Measurements from ENCODE around the gene ERN1.

Gene ERN1

DNA sequence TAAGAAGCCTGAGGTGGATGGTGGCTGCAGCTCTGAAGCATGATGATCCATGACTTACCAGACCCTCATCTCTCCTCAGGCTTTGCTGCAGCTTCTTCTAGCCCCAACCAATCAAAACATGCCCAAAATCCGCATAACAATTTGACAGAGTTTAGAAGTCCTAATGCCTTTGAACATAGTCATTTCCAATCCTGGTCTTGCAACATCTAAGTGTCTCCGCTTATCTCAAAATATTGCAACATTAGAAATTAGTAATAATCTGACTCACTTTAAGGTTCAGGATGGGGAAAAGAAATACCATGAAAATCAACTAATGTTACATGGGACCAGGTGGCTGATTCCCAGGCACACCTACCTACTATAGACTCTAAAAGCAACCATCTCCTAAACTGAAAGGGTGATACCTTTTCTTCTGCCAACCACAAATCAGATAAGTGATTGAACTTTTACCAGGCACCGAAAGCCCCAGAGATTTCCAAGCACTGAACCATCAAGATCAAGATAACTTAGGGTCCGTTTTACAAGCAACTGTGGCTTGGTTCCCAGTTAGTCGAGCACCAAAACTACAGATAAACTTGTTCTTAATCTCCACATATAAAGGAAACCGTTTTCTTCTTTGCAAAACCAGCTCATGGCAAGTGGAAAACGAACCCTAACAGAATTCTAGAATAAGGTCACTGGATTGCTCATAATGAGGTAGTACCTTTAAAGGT, 14.0 kb downstream of the ERN1 start:
- Histone ChIP-seq H3K9ac (ENCODE audit: low read length) (no peak overlapping the region), H3K9me3 (ENCODE audit: low read length) (no peaks in the 10 kb centered on the region), H3K36me3 (ENCODE audit: insufficient read depth, low read length) (no peaks in the 10 kb centered on the region), H3K4me3 (ENCODE audit: low read depth in 1 of 2, low read length in 2 of 2) (no peak overlapping the region), H3K27ac (ENCODE audit: low read depth, low read length) (no peak overlapping the region), H3K4me1 (ENCODE audit: insufficient read depth, low read length) (peaks cover 13% of the 10 kb centered on the region), H3K27me3 (ENCODE audit: control insufficient read depth in 1 of 2, insufficient read depth in 2 of 2, low read length in 2 of 2) (no peaks in the 10 kb centered on the region)

DNA sequence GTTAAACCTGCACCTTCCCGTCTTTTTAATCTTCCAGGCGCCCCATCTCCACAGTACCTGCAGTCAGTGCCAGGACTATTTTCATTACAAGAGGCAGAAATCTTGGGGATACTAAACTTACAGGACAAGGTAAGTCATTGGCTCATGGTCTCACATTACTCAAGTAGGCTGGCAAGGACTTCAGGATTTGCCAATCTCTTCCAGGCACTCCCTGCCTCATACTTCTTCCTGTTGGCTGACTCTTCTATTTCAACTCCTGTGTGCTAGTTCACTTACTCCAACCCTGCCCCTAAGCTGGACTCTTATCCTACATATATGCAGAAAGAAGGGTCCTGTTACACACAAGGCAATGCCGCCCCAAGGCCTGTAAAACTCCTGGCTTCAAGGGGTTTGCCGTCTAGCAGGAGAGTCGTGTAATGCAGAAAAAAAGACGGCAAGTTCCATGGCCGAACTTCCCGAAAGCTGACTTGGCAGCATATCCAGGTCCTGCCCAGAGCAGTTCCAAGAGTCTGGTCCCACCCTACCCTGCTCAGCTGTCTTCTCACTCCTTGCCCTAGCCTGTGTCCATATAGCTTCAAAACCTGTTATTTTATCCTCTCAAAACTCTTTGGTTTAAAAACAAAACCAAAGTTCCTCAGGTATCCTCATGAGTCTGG, 14.8 kb downstream of the ERN1 start:
- Histone ChIP-seq H3K27ac (ENCODE audit: low read depth, low read length) (no peak overlapping the region), H3K9me3 (ENCODE audit: low read length) (no peaks in the 10 kb centered on the region), H3K4me3 (ENCODE audit: low read depth in 1 of 2, low read length in 2 of 2) (no peak overlapping the region), H3K36me3 (ENCODE audit: insufficient read depth, low read length) (no peaks in the 10 kb centered on the region), H3K4me1 (ENCODE audit: insufficient read depth, low read length) (peaks cover 13% of the 10 kb centered on the region), H3K27me3 (ENCODE audit: control insufficient read depth in 1 of 2, insufficient read depth in 2 of 2, low read length in 2 of 2) (no peaks in the 10 kb centered on the region), H3K9ac (ENCODE audit: low read length) (no peak overlapping the region)

DNA sequence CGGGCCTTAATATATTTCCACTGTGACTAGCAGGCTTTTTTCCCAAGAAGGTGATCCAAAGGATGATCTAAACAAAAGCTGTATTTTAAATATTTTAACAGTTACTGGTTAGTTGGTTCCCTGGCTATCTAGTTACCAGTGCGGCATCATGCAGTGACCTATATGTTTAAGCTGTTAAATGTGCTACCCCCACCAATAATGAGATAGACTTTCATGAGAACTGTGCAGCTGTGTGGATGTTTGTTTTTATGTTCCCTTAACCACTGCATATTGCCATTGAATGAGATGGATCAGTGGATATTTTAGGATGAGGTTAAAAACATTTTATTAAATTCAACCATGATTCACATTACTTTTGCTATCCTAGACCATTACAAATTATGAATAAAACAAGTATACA, 16.9 kb downstream of the ERN1 start:
- H3K4me1 ChIP-seq (ENCODE audit: insufficient read depth, low read length), result peaks cover 8% of the 10 kb centered on the region
- H3K9me3 ChIP-seq (ENCODE audit: low read length), result no peaks in the 10 kb centered on the region
- no peak overlapping the region for H3K27ac ChIP-seq (ENCODE audit: low read depth, low read length)
- no peak overlapping the region for H3K4me3 ChIP-seq (ENCODE audit: low read depth in 1 of 2, low read length in 2 of 2)
- H3K27me3 ChIP-seq (ENCODE audit: control insufficient read depth in 1 of 2, insufficient read depth in 2 of 2, low read length in 2 of 2), result no peaks in the 10 kb centered on the region
- H3K36me3 ChIP-seq (ENCODE audit: insufficient read depth, low read length), result no peaks in the 10 kb centered on the region
- H3K9ac ChIP-seq (ENCODE audit: low read length), result no peak overlapping the region

DNA sequence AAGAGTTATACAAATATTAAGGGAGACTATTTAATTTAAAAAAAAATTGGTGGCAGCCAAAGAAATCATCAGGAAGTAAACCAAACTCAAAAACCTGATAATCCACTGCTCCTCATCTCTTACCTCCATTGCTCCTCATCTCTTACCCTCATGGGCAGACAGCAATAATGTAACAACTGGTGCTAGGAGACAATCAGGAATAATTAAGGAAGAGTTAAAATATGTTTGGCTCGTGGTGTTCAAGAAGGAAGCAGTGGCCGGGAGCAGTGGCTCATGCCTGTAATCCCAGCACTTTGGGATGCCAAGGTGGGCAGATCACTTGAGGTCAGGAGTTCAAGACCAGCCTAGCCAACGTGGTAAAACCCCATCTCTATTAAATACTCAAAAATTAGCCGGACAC, 18.1 kb downstream of the ERN1 start:
- H3K4me1 ChIP-seq (ENCODE audit: insufficient read depth, low read length), result peaks cover 8% of the 10 kb centered on the region
- no peak overlapping the region for H3K27ac ChIP-seq (ENCODE audit: low read depth, low read length)
- H3K27me3 ChIP-seq (ENCODE audit: control insufficient read depth in 1 of 2, insufficient read depth in 2 of 2, low read length in 2 of 2), result no peaks in the 10 kb centered on the region
- no peaks in the 10 kb centered on the region for H3K36me3 ChIP-seq (ENCODE audit: insufficient read depth, low read length)
- H3K9ac ChIP-seq (ENCODE audit: low read length), result no peak overlapping the region
- H3K4me3 ChIP-seq (ENCODE audit: low read depth in 1 of 2, low read length in 2 of 2), result no peak overlapping the region
- no peaks in the 10 kb centered on the region for H3K9me3 ChIP-seq (ENCODE audit: low read length)

DNA sequence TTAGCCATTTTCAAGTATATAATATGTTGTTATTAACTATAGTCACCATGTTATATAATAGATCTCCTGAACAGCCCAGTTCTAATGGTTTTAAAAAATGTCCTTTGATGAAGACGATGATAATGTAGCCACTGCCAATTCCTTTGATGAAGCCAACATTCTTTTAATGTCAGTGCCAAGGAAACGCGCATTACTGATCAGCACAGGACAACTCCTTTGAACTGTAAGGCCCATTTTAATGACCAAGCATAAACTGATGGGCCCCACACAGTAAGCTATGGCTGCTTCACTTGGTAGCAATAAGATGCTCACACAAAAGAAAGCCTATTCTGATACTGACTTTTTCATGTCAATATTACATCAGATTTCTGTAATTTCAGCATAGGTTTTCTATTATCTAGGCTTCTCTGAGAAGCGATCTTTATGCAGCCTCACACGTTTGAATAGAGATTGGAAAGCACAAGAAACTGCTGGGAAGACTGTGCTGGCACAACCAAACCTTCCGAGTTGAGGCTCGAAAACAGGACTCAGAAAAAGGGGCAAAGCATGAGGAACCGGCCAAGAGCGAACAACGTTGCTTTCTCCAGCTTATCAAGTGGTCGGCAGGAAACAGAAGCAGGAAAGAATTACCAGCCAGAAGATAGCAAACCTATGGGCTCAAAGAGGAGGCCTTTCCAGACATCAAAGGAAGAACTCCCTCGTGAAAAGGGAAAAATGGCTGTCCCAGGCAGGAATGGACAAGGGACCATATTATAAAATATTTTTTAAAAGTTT, 19.4 kb downstream of the ERN1 start:
- Histone ChIP-seq H3K36me3 (ENCODE audit: insufficient read depth, low read length) (no peaks in the 10 kb centered on the region), H3K4me3 (ENCODE audit: low read depth in 1 of 2, low read length in 2 of 2) (no peak overlapping the region), H3K9ac (ENCODE audit: low read length) (no peak overlapping the region), H3K4me1 (ENCODE audit: insufficient read depth, low read length) (peaks cover 8% of the 10 kb centered on the region), H3K27ac (ENCODE audit: low read depth, low read length) (no peak overlapping the region), H3K9me3 (ENCODE audit: low read length) (no peaks in the 10 kb centered on the region), H3K27me3 (ENCODE audit: control insufficient read depth in 1 of 2, insufficient read depth in 2 of 2, low read length in 2 of 2) (no peaks in the 10 kb centered on the region)

DNA sequence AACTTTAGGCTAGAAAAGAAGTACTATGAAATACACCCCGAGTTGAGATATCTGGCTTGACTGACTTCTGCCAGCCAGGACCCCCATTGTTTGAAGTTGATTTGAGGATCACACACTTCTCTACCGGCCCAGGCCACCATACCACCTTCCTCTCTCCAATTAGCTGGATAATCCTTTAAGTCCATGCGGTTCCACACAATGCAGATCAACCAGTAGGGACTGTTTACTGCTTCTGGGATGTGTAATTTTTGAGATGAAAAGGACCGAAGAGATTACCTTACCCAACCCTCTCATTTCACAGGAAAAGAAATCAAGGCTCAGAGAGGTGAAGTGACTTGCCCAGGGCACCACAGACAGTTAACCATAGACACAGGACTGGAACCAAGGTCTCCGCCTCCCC, 20.5 kb downstream of the ERN1 start:
- no peak overlapping the region for H3K27ac ChIP-seq (ENCODE audit: low read depth, low read length)
- no peaks in the 10 kb centered on the region for H3K36me3 ChIP-seq (ENCODE audit: insufficient read depth, low read length)
- no peak overlapping the region for H3K9ac ChIP-seq (ENCODE audit: low read length)
- no peaks in the 10 kb centered on the region for H3K9me3 ChIP-seq (ENCODE audit: low read length)
- peaks cover 8% of the 10 kb centered on the region for H3K4me1 ChIP-seq (ENCODE audit: insufficient read depth, low read length)
- H3K4me3 ChIP-seq (ENCODE audit: low read depth in 1 of 2, low read length in 2 of 2), result no peak overlapping the region
- H3K27me3 ChIP-seq (ENCODE audit: control insufficient read depth in 1 of 2, insufficient read depth in 2 of 2, low read length in 2 of 2), result no peaks in the 10 kb centered on the region

DNA sequence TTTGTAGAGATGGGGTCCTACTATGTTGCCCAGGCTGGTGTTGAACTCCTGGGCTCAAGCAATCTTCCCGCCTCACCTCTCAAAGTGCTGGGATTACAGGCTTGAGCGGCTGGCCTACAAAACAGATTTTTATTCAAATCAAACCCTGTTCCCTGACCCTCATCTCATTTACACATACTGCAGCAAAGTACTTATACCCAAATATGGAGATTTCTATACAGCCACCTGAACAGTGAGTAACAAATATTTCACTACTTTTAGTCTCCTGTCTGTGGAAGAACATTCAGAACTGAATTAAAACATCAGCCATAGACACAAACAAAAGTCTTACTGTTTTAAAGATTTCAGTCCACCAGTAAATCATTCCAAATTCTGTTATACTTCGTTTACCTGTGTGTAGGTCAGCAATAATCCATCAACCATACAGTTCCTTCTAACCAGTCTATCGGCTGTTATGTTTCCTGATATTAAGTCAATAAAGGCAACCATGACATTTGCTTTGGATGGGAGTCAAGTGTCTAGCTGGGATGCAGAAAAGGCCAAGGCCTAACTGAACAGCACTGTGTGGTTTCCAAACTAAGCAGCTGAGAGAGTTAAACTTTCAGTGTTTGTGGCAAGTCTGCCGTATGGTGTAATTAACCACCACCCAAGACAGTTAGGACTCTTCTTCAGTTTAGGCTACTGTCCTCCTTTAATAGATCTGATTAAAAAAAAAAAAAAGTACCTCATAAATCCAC, 22.3 kb downstream of the ERN1 start:
- no peak overlapping the region for H3K27ac ChIP-seq (ENCODE audit: low read depth, low read length)
- H3K4me1 ChIP-seq (ENCODE audit: insufficient read depth, low read length), result peaks cover 8% of the 10 kb centered on the region

DNA sequence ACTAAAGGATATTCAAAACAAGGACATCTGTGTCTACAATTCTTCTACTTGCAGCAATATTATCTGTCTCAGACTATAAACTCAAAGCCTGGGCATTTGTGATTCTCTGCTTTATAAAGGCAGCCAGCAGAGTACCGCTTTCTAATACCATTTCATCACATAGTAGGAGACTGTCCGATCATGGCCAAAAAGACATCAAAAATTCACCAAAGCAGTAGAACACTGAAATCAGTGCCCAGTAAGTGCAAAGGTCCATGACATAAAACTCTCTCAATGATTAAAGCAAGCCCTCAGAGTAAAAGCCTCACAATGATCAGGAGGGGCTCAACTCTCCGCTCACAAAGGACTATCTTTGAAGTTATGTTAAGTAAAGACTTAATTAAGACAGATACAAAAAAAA, 23.0 kb downstream of the ERN1 start:
- Histone ChIP-seq H3K4me3 (ENCODE audit: low read depth in 1 of 2, low read length in 2 of 2) (no peak overlapping the region), H3K27ac (ENCODE audit: low read depth, low read length) (no peak overlapping the region), H3K9me3 (ENCODE audit: low read length) (no peaks in the 10 kb centered on the region), H3K4me1 (ENCODE audit: insufficient read depth, low read length) (peaks cover 8% of the 10 kb centered on the region), H3K9ac (ENCODE audit: low read length) (no peak overlapping the region), H3K27me3 (ENCODE audit: control insufficient read depth in 1 of 2, insufficient read depth in 2 of 2, low read length in 2 of 2) (no peaks in the 10 kb centered on the region), H3K36me3 (ENCODE audit: insufficient read depth, low read length) (no peaks in the 10 kb centered on the region)

More for the DNA sequence above, 22.3 kb downstream of the ERN1 start:
- no peaks in the 10 kb centered on the region for H3K9me3 ChIP-seq (ENCODE audit: low read length)
- no peaks in the 10 kb centered on the region for H3K36me3 ChIP-seq (ENCODE audit: insufficient read depth, low read length)
- no peak overlapping the region for H3K4me3 ChIP-seq (ENCODE audit: low read depth in 1 of 2, low read length in 2 of 2)
- no peaks in the 10 kb centered on the region for H3K27me3 ChIP-seq (ENCODE audit: control insufficient read depth in 1 of 2, insufficient read depth in 2 of 2, low read length in 2 of 2)
- no peak overlapping the region for H3K9ac ChIP-seq (ENCODE audit: low read length)

DNA sequence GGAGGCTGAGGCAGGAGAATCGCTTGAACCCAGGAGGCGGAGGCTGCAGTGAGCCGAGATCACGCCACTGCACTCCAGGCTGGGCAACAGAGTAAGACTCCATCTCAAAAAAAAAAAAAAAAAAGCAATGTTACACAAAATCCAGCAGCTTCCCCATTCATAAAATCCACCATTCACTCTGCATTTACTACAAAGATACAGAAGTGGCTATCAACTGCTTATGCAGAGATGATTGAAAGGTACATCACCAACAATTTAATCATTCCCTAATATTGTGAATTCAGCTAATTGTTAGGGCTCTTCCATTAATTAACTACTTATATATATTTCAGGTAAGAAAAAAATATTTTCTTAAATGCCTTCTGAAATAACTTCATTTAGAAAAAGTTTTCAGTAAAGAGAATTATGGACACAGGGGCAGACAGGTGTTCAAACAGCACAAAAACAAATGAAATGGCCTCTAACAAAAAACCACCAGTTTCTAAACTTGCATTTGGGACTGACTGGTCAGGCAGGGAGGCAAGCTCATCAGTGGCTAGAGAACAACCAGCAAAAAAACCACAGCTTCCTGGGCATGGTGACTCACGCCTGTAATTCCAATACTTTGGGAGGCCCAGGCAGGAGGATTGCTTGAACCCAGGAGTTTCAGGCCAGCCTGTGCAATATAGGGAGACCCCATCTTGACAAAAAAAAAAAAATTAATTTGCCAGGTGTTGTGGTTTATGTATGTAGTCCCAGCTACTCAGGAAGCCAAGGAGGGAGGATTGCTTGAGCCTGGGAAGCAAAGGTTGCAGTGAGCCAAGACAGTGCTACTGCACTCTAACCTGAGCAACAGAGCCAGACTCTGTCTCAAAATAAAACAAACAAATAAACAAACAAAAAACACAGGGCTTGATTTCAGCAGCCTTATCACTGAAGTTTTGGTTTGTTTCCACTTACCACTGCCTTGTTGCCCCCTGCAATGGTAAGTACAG, 26.3 kb downstream of the ERN1 start:
- H3K27me3 ChIP-seq (ENCODE audit: control insufficient read depth in 1 of 2, insufficient read depth in 2 of 2, low read length in 2 of 2), result no peaks in the 10 kb centered on the region
- H3K4me3 ChIP-seq (ENCODE audit: low read depth in 1 of 2, low read length in 2 of 2), result no peak overlapping the region
- no peak overlapping the region for H3K9ac ChIP-seq (ENCODE audit: low read length)
- no peak overlapping the region for H3K27ac ChIP-seq (ENCODE audit: low read depth, low read length)
- H3K36me3 ChIP-seq (ENCODE audit: insufficient read depth, low read length), result no peaks in the 10 kb centered on the region
- H3K4me1 ChIP-seq (ENCODE audit: insufficient read depth, low read length), result peaks cover 8% of the 10 kb centered on the region
- no peaks in the 10 kb centered on the region for H3K9me3 ChIP-seq (ENCODE audit: low read length)

DNA sequence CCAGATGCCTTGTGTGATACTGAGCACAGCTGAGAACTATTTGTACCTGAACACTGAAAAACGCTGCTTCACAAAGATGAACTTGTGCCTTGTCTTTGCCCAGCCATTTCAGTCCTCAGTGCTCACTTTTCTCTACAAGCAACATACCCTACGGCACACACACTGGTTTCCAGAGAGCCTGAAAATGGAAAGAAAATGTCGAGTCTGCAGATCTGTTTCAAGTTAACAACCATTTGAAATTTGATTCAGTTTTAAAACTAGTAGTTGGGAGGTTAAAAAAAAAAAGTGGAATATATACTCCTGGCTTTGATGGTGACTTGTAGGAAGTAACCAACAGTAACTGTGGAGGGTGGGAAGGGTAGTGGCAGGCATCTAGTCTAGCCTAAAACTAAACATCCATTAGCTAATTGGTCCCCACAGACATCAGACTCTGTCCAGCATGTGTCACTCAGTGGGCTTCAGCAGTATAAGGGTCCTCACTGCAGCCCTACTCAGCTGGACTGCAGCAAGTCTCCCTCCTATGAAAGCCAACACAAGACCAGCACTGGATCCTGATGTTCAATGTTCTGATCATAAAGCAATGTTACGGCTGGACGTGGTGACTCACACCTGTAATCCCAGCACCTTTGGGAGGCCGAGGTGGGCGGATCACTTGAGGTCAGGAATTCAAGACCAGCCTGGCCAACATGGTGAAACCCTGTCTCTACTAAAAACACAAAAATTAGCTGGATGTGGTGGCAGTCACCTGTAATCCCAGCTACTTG, 27.1 kb downstream of the ERN1 start:
- no peaks in the 10 kb centered on the region for H3K36me3 ChIP-seq (ENCODE audit: insufficient read depth, low read length)
- no peak overlapping the region for H3K27ac ChIP-seq (ENCODE audit: low read depth, low read length)
- peaks cover 2% of the 10 kb centered on the region for H3K4me1 ChIP-seq (ENCODE audit: insufficient read depth, low read length)
- H3K27me3 ChIP-seq (ENCODE audit: control insufficient read depth in 1 of 2, insufficient read depth in 2 of 2, low read length in 2 of 2), result no peaks in the 10 kb centered on the region
- H3K9ac ChIP-seq (ENCODE audit: low read length), result no peak overlapping the region
- no peak overlapping the region for H3K4me3 ChIP-seq (ENCODE audit: low read depth in 1 of 2, low read length in 2 of 2)
- no peaks in the 10 kb centered on the region for H3K9me3 ChIP-seq (ENCODE audit: low read length)

Measured in muscle layer of colon (tissue), 2 donors.